HCT116 (cell line): ENCODE measurements around the gene SCUBE2.

Experiments used
- EZH2 ChIP-seq: fragments of 200-600 bp; sonication (generic); IDR thresholded peaks from 2 replicates; pipeline ENCODE4 v1.6.1; 2017; ENCODE audit warnings: antibody characterized with exemption, mixed run types
- EZH2phosphoT487 ChIP-seq: fragments of 200-600 bp; IDR thresholded peaks from 2 replicates; pipeline ENCODE4 v1.6.1; 2018; ENCODE audit warnings: antibody characterized with exemption, borderline replicate concordance
- POLR2AphosphoS5 ChIP-seq: IDR thresholded peaks from 2 replicates; pipeline ENCODE4 v1.6.1; 2011; ENCODE audit warnings: mild to moderate bottlenecking, low read depth, low read length, moderate library complexity
- RAD21 ChIP-seq: IDR thresholded peaks from 2 replicates; pipeline ENCODE4 v1.6.1; 2012; ENCODE audit warnings: low read depth, mild to moderate bottlenecking
- SP1 ChIP-seq: IDR thresholded peaks from 2 replicates; pipeline ENCODE4 v1.6.1; 2012; ENCODE audit warnings: low read depth
- TF ChIP-seq, protein P1 (sequence below), 3 experiments: fragments of 200-600 bp in 1 of 3; sonication (generic) in 1 of 3; IDR thresholded peaks in 2 of 3; conservative IDR thresholded peaks in 1 of 3; 2 replicates each; pipeline ENCODE4 v1.5.1; 2012 to 2017; ENCODE audit warnings: low read depth in 2 of 3, low read length in 2 of 3, antibody characterized with exemption in 1 of 3, borderline replicate concordance in 1 of 3, control low read depth in 1 of 3, mild to moderate bottlenecking in 1 of 3, mixed read lengths in 1 of 3, mixed run types in 1 of 3, moderate library complexity in 1 of 3; ENCODE audit not compliant: insufficient read depth in 1 of 3

DNA sequence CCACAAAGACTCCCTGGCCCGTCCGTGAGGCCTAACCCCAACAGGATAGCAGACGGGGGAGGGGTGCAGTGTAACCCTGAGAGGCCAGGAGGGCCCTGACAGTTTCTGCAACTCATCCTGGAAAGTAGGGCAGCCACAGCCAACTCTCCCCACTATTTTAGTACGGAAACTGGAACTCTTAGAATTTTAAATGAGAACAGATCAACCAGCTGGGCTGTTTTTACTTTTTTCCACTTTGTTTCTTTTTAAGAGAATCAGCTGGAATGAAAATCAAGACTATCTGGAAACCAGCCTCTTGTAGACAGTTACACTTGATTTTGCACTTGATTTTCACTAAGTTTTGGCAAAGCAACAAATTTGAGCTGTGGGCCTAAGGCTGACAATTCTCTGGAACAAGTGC is 44.9 kb downstream of the SCUBE2 start:
- TF ChIP-seq EZH2: no peak
- no peak for TF ChIP-seq EZH2phosphoT487
- TF ChIP-seq, protein P1, sequence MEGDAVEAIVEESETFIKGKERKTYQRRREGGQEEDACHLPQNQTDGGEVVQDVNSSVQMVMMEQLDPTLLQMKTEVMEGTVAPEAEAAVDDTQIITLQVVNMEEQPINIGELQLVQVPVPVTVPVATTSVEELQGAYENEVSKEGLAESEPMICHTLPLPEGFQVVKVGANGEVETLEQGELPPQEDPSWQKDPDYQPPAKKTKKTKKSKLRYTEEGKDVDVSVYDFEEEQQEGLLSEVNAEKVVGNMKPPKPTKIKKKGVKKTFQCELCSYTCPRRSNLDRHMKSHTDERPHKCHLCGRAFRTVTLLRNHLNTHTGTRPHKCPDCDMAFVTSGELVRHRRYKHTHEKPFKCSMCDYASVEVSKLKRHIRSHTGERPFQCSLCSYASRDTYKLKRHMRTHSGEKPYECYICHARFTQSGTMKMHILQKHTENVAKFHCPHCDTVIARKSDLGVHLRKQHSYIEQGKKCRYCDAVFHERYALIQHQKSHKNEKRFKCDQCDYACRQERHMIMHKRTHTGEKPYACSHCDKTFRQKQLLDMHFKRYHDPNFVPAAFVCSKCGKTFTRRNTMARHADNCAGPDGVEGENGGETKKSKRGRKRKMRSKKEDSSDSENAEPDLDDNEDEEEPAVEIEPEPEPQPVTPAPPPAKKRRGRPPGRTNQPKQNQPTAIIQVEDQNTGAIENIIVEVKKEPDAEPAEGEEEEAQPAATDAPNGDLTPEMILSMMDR (IDR thresholded peaks at IDR 0.05 in 2 of 3, conservative IDR thresholded peaks at IDR 0.05 in 1 of 3; ENCODE audit: borderline replicate concordance in 1 of 3, insufficient read depth in 1 of 3, low read depth in 2 of 3, low read length in 2 of 3): no peak
- TF ChIP-seq SP1: no peak
- TF ChIP-seq POLR2AphosphoS5: no peak
- no peak for TF ChIP-seq RAD21
